Measurements from ENCODE around the gene OXTR. TPM values are rescaled to one million over a fixed set of nuclear protein-coding genes. Genes with fewer than 3 reads are reported as not detected.

Gene OXTR
- total RNA-seq, 1 donor from 2014 or later, result 1.0 TPM

DNA sequence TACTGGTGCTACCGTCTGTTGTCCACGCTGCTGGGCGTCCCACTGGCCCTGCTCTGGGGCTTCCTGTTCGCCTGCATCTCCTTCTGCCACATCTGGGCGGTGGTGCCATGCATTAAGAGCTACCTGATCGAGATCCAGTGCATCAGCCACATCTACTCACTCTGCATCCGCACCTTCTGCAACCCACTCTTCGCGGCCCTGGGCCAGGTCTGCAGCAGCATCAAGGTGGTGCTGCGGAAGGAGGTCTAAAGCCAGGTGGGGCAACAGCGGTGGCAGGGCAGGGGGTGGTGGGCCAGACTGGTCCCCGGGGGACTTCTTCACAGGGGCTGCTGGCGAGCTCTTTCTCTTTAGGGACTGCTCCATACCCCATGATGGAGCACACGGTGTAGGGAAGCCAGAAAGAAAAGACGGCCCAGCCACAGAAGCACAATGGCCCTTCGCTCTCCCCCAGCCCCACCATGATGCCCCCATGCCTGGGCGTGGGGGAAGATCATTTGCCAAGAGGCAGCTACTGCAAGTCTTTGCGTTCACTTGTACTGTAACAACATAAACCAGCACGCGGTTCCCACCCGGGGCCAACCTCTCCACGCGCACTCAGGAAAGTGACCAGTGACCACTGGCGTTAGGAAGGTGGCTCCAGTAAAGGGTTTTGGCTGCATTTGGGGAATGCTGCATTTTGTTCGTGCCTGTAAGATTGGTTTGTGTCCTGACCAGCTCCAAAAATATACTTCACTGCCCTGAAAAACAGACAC, 23.6 kb downstream of the OXTR start:
- Mint-ChIP-seq H3K27me3 (ENCODE audit: unreplicated experiment) (peaks cover 3% of the 10 kb centered on the region), H3K27ac (ENCODE audit: unreplicated experiment) (no peak overlapping the region), H3K9me3 (ENCODE audit: unreplicated experiment) (no peaks in the 10 kb centered on the region), H3K4me1 (ENCODE audit: unreplicated experiment) (no peaks in the 10 kb centered on the region), H3K4me3 (ENCODE audit: unreplicated experiment) (no peak overlapping the region), H3K36me3 (ENCODE audit: low read depth, unreplicated experiment) (no peaks in the 10 kb centered on the region)
- no peak for DNase-seq (ENCODE audit: low spot score)
- TF ChIP-seq, protein P1, sequence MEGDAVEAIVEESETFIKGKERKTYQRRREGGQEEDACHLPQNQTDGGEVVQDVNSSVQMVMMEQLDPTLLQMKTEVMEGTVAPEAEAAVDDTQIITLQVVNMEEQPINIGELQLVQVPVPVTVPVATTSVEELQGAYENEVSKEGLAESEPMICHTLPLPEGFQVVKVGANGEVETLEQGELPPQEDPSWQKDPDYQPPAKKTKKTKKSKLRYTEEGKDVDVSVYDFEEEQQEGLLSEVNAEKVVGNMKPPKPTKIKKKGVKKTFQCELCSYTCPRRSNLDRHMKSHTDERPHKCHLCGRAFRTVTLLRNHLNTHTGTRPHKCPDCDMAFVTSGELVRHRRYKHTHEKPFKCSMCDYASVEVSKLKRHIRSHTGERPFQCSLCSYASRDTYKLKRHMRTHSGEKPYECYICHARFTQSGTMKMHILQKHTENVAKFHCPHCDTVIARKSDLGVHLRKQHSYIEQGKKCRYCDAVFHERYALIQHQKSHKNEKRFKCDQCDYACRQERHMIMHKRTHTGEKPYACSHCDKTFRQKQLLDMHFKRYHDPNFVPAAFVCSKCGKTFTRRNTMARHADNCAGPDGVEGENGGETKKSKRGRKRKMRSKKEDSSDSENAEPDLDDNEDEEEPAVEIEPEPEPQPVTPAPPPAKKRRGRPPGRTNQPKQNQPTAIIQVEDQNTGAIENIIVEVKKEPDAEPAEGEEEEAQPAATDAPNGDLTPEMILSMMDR (IDR thresholded peaks at IDR 0.05; ENCODE audit: unreplicated experiment), result no peak

DNA sequence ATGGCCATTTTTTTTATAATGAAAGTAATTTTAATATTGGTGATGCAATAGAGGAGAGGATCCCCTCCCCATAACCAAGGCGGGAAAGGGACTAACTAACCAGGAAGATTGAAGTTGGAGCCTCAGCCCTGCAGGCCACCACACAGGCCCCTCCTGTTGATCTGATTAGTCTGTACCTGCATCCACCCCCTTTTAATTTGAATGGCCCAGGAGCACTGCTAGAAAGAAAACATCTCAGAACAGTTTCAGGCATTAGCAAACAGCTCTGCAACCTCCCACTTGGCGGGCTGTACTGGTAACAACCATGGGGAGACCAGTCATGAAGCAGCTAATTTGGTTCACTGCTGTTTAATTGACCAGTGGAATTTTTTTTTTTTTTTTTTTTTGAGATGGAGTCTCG, 25.5 kb downstream of the OXTR start:
- no peak for DNase-seq (ENCODE audit: low spot score)
- no peak overlapping the region for H3K4me3 Mint-ChIP-seq (ENCODE audit: unreplicated experiment)
- peaks cover 3% of the 10 kb centered on the region for H3K27me3 Mint-ChIP-seq (ENCODE audit: unreplicated experiment)
- TF ChIP-seq, protein P1 (IDR thresholded peaks at IDR 0.05; ENCODE audit: unreplicated experiment), result no peak
- H3K9me3 Mint-ChIP-seq (ENCODE audit: unreplicated experiment), result no peaks in the 10 kb centered on the region
- H3K4me1 Mint-ChIP-seq (ENCODE audit: unreplicated experiment), result no peaks in the 10 kb centered on the region
- H3K27ac Mint-ChIP-seq (ENCODE audit: unreplicated experiment), result no peak overlapping the region
- H3K36me3 Mint-ChIP-seq (ENCODE audit: low read depth, unreplicated experiment), result no peaks in the 10 kb centered on the region

- Mint-ChIP-seq H3K9me3 (ENCODE audit: unreplicated experiment) (no peaks in the 10 kb centered on the region), H3K27ac (ENCODE audit: unreplicated experiment) (no peak overlapping the region), H3K27me3 (ENCODE audit: unreplicated experiment) (peaks cover 3% of the 10 kb centered on the region), H3K4me1 (ENCODE audit: unreplicated experiment) (no peaks in the 10 kb centered on the region), H3K4me3 (ENCODE audit: unreplicated experiment) (no peak overlapping the region), H3K36me3 (ENCODE audit: low read depth, unreplicated experiment) (no peaks in the 10 kb centered on the region)
- TF ChIP-seq, protein P1 (IDR thresholded peaks at IDR 0.05; ENCODE audit: unreplicated experiment), result no peak
- DNase-seq (ENCODE audit: low spot score), result no peak
These were observed 26.3 kb downstream of the OXTR start for GRCh38 chr3:8743021-8743601.

DNA sequence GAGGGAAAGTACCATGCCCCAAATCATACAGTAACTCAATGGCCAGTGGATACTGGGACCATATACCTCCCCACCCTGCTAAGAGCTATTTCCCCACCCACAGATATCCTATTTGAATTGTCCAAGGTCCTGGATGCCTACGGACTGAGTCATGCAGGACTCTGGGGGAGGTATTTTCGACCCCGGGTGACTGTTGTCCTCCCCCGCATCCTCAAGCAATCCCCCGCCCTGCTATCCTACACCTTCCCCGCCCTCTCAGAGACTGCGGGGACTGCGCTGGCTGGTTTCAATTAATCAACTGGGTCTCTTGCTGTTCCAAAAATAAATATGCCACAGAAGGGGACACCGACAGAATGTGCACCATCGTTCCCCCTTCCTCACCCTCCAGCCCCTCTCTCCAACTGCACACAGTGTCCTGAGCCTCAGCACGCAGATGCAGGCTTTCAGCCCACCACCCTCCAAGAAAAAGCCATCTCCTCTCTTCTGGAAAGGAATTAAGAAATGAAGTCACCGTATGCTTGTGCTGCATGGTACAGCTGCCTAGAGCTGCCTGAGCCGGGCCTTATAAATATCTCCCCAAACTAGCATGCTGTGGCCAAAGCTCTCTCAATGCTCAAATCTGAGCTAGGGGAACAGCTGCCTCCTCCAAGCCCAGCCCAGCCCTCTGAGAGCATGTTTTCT, 27.7 kb downstream of the OXTR start:
- no peaks in the 10 kb centered on the region for H3K36me3 Mint-ChIP-seq (ENCODE audit: low read depth, unreplicated experiment)
- no peak overlapping the region for H3K4me3 Mint-ChIP-seq (ENCODE audit: unreplicated experiment)
- H3K27ac Mint-ChIP-seq (ENCODE audit: unreplicated experiment), result no peak overlapping the region
- H3K4me1 Mint-ChIP-seq (ENCODE audit: unreplicated experiment), result no peaks in the 10 kb centered on the region
- H3K9me3 Mint-ChIP-seq (ENCODE audit: unreplicated experiment), result no peaks in the 10 kb centered on the region
- H3K27me3 Mint-ChIP-seq (ENCODE audit: unreplicated experiment), result peaks cover 3% of the 10 kb centered on the region
- TF ChIP-seq, protein P1 (IDR thresholded peaks at IDR 0.05; ENCODE audit: unreplicated experiment), result no peak
- DNase-seq (ENCODE audit: low spot score), result no peak
